HepG2 (cell line): Measurements from ENCODE around the gene NDRG2. TPM values are rescaled to one million over a fixed set of nuclear protein-coding genes. Genes with fewer than 3 reads are reported as not detected.
A peak's percentile ranks its signal among the peaks of the same experiment; 100 is the strongest.

ENCODE experiments used
- CENPX ChIP-seq: sonication (generic); formaldehyde crosslinking; IDR thresholded peaks from 2 replicates; pipeline ENCODE4 v1.9.0; 2021; ENCODE audit warnings: mild to moderate bottlenecking, missing genetic modification reagents, moderate library complexity
- ELF3 ChIP-seq: IDR thresholded peaks from 2 replicates; pipeline ENCODE4 v1.6.1; 2016; ENCODE audit warnings: missing genetic modification reagents, missing compliant biosample characterization
- FOXC1 ChIP-seq: sonication (generic); formaldehyde crosslinking; IDR thresholded peaks from 2 replicates; pipeline ENCODE4 v1.8.0; 2022; ENCODE audit warnings: mild to moderate bottlenecking, missing genetic modification reagents, borderline replicate concordance
- KLF6 ChIP-seq: IDR thresholded peaks from 2 replicates; pipeline ENCODE4 v1.8.0; 2016; ENCODE audit warnings: missing biosample characterization, missing genetic modification reagents
- MAF1 ChIP-seq: sonication (generic); formaldehyde crosslinking; IDR thresholded peaks from 2 replicates; pipeline ENCODE4 v1.5.0; 2020; ENCODE audit warnings: missing genetic modification reagents, borderline replicate concordance
- MNT ChIP-seq: fragments of 450-650 bp; IDR thresholded peaks from 2 replicates; pipeline ENCODE4 v1.6.1; 2016
- MYC ChIP-seq: sonication (generic); formaldehyde crosslinking; IDR thresholded peaks from 2 replicates; pipeline ENCODE4 v1.9.0; 2021; ENCODE audit warnings: missing genetic modification reagents, borderline replicate concordance
- PRDM4 ChIP-seq: sonication (generic); formaldehyde crosslinking; IDR thresholded peaks from 2 replicates; pipeline ENCODE4 v1.9.0; 2021; ENCODE audit warnings: missing genetic modification reagents, borderline replicate concordance
- PTBP1 ChIP-seq: fragments of 200-400 bp; formaldehyde crosslinking; IDR thresholded peaks from 2 replicates; pipeline ENCODE4 v1.6.1; 2018; ENCODE audit warnings: low read length, low read depth; ENCODE audit not compliant: poor library complexity, severe bottlenecking
- SMC3 ChIP-seq: IDR thresholded peaks from 2 replicates; pipeline ENCODE4 v1.6.1; 2011; ENCODE audit warnings: low read length, improper control_type of control experiment
- THAP8 ChIP-seq: sonication (generic); formaldehyde crosslinking; IDR thresholded peaks from 2 replicates; pipeline ENCODE4 v1.5.1; 2020; ENCODE audit warnings: missing genetic modification reagents, mild to moderate bottlenecking, borderline replicate concordance
- ZBTB43 ChIP-seq: sonication (generic); formaldehyde crosslinking; conservative IDR thresholded peaks from 2 replicates; pipeline ENCODE4 v1.4.0; 2020; ENCODE audit warnings: missing genetic modification reagents
- ZNF260 ChIP-seq: sonication (generic); formaldehyde crosslinking; IDR thresholded peaks from 2 replicates; pipeline ENCODE4 v1.4.0; 2020; ENCODE audit warnings: missing genetic modification reagents, low read depth, mild to moderate bottlenecking, borderline replicate concordance
- ZNF431 ChIP-seq: sonication (generic); formaldehyde crosslinking; IDR thresholded peaks from 2 replicates; pipeline ENCODE4 v1.9.0; 2022; ENCODE audit warnings: missing genetic modification reagents, low read depth, mild to moderate bottlenecking, borderline replicate concordance
- ZNF609 ChIP-seq: sonication (generic); formaldehyde crosslinking; IDR thresholded peaks from 2 replicates; pipeline ENCODE4 v1.4.0; 2020; ENCODE audit warnings: mild to moderate bottlenecking, missing genetic modification reagents, borderline replicate concordance
- polyA plus RNA-seq, 8 experiments: library from polyadenylated mRNA; depleted of rRNA in 3 of 8; stranded (reverse) in 7 of 8; unstranded in 1 of 8; fragments of >200 nt; fragmentation: Illumina TruSeq in 4 of 8; extraction: Trizol in 4 of 8; gene quantifications; 2 replicates each; pipeline versions ENCODE4 v1.2.1 to v1.2.3, GENCODE V29; 2011 to 2016; ENCODE audit warnings: low read depth in 4 of 8, missing spikeins in 1 of 8, mixed read lengths in 1 of 8; ENCODE audit not compliant: insufficient read depth in 1 of 8
- total RNA-seq, 5 experiments: library from RNA; depleted of rRNA; stranded (reverse); fragments of >200 nt; fragmentation: Illumina TruSeq; extraction: Trizol; gene quantifications; 2 replicates each; pipeline ENCODE4 v1.2.3, GENCODE V29; 2016; ENCODE audit warnings: low read depth in 1 of 5

The NDRG2 gene
- total and polyA plus RNA-seq, 2 of the 13 experiments (the other 11 are each of a cell fraction or from before 2014, with no cell fraction given): 27.2 to 189 TPM

GRCh38 chr14:21055432-21056117 lies 30.7 kb upstream of the NDRG2 start (continued):
- no peak for TF ChIP-seq ZNF260 (CRISPR knock-in tag)
- TF ChIP-seq SMC3: peak; percentile 38; the same call in 1 of the 2 replicates
- peak; percentile 76; the same call in 1 of the 2 replicates for TF ChIP-seq FOXC1 (CRISPR knock-in tag)
- TF ChIP-seq MYC (CRISPR knock-in tag): peak; percentile 70
- 0 out of 2 replicates have a peak, but pooled peaks have one; percentile 38 for TF ChIP-seq ZBTB43 (CRISPR knock-in tag)
- TF ChIP-seq MNT: no peak
- TF ChIP-seq KLF6 (CRISPR knock-in tag): peak; percentile 66; the same call in 1 of the 2 replicates
- no peak for TF ChIP-seq THAP8 (CRISPR knock-in tag)
- peak; percentile 79; the same call in 1 of the 2 replicates for TF ChIP-seq ZNF609 (CRISPR knock-in tag)
- no peak for TF ChIP-seq PRDM4 (CRISPR knock-in tag)
- TF ChIP-seq CENPX (CRISPR knock-in tag): no peak
- peak; percentile 59; the same call in 1 of the 2 replicates for TF ChIP-seq ZNF431
- peak; percentile 96 for TF ChIP-seq ELF3 (CRISPR knock-in tag)
- no peak for TF ChIP-seq PTBP1
- TF ChIP-seq MAF1 (CRISPR knock-in tag): no peak
